HEK293 (cell line): ENCODE measurements around the gene MT1HL1.

ENCODE experiments used
- CTCF ChIA-PET: fragments of 350-600 bp; formaldehyde crosslinking; extraction: SDS; loops from one replicate; lab custom pipeline; 2021; ENCODE audit warnings: antibody characterized with exemption; lab: Yijun Ruan, JAX
- POLR2A ChIA-PET: fragments of 300-600 bp; formaldehyde crosslinking; extraction: SDS; loops from one replicate; lab custom pipeline; 2020; ENCODE audit warnings: antibody characterized with exemption, inconsistent platforms; lab: Yijun Ruan, JAX
- H3K27ac ChIP-seq: fragments of 200-500 bp; sonication (Bioruptor generic); 2 replicates; pipeline ENCODE4 v1.5.1; 2014; ENCODE audit warnings: low read depth, low read length, control low read depth, inconsistent platforms; ENCODE audit errors: extremely low read depth
- H3K36me3 ChIP-seq, 2 experiments: fragments of 200-500 bp in 1 of 2; sonication (Bioruptor generic) in 1 of 2; 1 replicate in 1 of 2; 2 replicates in 1 of 2; pipeline ENCODE4 v1.5.1; 2014 to 2017; ENCODE audit warnings: inconsistent platforms in 2 of 2, low read length in 2 of 2; ENCODE audit not compliant: control insufficient read depth in 2 of 2, insufficient read depth in 1 of 2
- H3K4me1 ChIP-seq: fragments of 200-500 bp; sonication (Bioruptor generic); 2 replicates; pipeline ENCODE4 v1.5.1; 2014; ENCODE audit warnings: mild to moderate bottlenecking, low read length, inconsistent platforms; ENCODE audit not compliant: control insufficient read depth, insufficient read depth
- H3K4me3 ChIP-seq: 2 replicates; pipeline ENCODE4 v1.5.1; 2011; ENCODE audit warnings: low read depth, mild to moderate bottlenecking, control low read depth, low read length, moderate library complexity
- H3K9me3 ChIP-seq: fragments of 200-500 bp; sonication (Bioruptor generic); 2 replicates; pipeline ENCODE4 v1.5.1; 2014; ENCODE audit warnings: low read depth, low read length, inconsistent platforms; ENCODE audit not compliant: control insufficient read depth, insufficient read depth
- BCL11B ChIP-seq: fragments of 450-650 bp; formaldehyde crosslinking; IDR thresholded peaks from 2 replicates; pipeline ENCODE4 v1.5.1; 2016; ENCODE audit warnings: low read depth, missing biosample characterization, missing genetic modification characterization
- ELK4 ChIP-seq: IDR thresholded peaks from 2 replicates; pipeline ENCODE4 v1.6.1; 2011; ENCODE audit warnings: mild to moderate bottlenecking, low read depth, low read length, borderline replicate concordance
- FEZF1 ChIP-seq: fragments of 450-650 bp; formaldehyde crosslinking; IDR thresholded peaks from 2 replicates; pipeline ENCODE4 v1.5.1; 2016; ENCODE audit warnings: missing biosample characterization, missing genetic modification characterization
- KLF16 ChIP-seq: fragments of 450-650 bp; formaldehyde crosslinking; IDR thresholded peaks from 2 replicates; pipeline ENCODE4 v1.5.1; 2017; ENCODE audit warnings: missing biosample characterization, missing genetic modification characterization
- PRDM1 ChIP-seq: fragments of 450-650 bp; formaldehyde crosslinking; IDR thresholded peaks from 2 replicates; pipeline ENCODE4; 2016; ENCODE audit warnings: missing biosample characterization, missing genetic modification characterization
- TCF7L2 ChIP-seq: IDR thresholded peaks from 2 replicates; pipeline ENCODE4 v1.6.1; 2011; ENCODE audit warnings: low read depth, mild to moderate bottlenecking, inconsistent platforms, low read length, moderate library complexity, borderline replicate concordance
- ZBTB11 ChIP-seq: fragments of 450-650 bp; formaldehyde crosslinking; conservative IDR thresholded peaks from 2 replicates; pipeline ENCODE4 v1.5.1; 2016; ENCODE audit warnings: low read depth, missing biosample characterization, missing genetic modification characterization
- ZBTB21 ChIP-seq: fragments of 450-650 bp; formaldehyde crosslinking; IDR thresholded peaks from 2 replicates; pipeline ENCODE4 v1.5.1; 2017; ENCODE audit warnings: missing biosample characterization, missing genetic modification characterization
- ZNF140 ChIP-seq: fragments of 450-650 bp; formaldehyde crosslinking; IDR thresholded peaks from 2 replicates; pipeline ENCODE4 v1.5.1; 2016; ENCODE audit warnings: missing biosample characterization, missing genetic modification characterization
- ZNF146 ChIP-seq: fragments of 450-650 bp; formaldehyde crosslinking; IDR thresholded peaks from 2 replicates; pipeline ENCODE4 v1.5.1; 2016; ENCODE audit warnings: missing biosample characterization, missing genetic modification characterization
- ZNF169 ChIP-seq: fragments of 450-650 bp; formaldehyde crosslinking; IDR thresholded peaks from 2 replicates; pipeline ENCODE4 v1.5.1; 2016; ENCODE audit warnings: missing biosample characterization, missing genetic modification characterization
- ZNF2 ChIP-seq: fragments of 450-650 bp; formaldehyde crosslinking; IDR thresholded peaks from 2 replicates; pipeline ENCODE4 v1.5.1; 2016; ENCODE audit warnings: missing biosample characterization, missing genetic modification characterization
- ZNF274 ChIP-seq, 2 experiments: fragments of 200-500 bp in 1 of 2; fragments of 450-650 bp in 1 of 2; sonication (Bioruptor generic) in 1 of 2; formaldehyde crosslinking in 1 of 2; IDR thresholded peaks; 2 replicates each; pipeline versions ENCODE4 v1.5.1 to v1.6.1; 2014 to 2016; ENCODE audit warnings: borderline replicate concordance in 1 of 2, inconsistent platforms in 1 of 2, low read length in 1 of 2, missing biosample characterization in 1 of 2, missing genetic modification characterization in 1 of 2
- ZNF280C ChIP-seq: fragments of 450-650 bp; formaldehyde crosslinking; IDR thresholded peaks from 2 replicates; pipeline ENCODE4 v1.5.1; 2016; ENCODE audit warnings: missing biosample characterization, missing genetic modification characterization
- ZNF280D ChIP-seq: fragments of 450-650 bp; formaldehyde crosslinking; IDR thresholded peaks from 2 replicates; pipeline ENCODE4 v1.5.1; 2016; ENCODE audit warnings: missing biosample characterization, missing genetic modification characterization
- ZNF302 ChIP-seq: fragments of 450-650 bp; formaldehyde crosslinking; IDR thresholded peaks from 2 replicates; pipeline ENCODE4 v1.5.1; 2016; ENCODE audit warnings: missing biosample characterization, missing genetic modification characterization, low read depth
- ZNF404 ChIP-seq: fragments of 450-650 bp; formaldehyde crosslinking; IDR thresholded peaks from 2 replicates; pipeline ENCODE4 v1.5.1; 2017; ENCODE audit warnings: missing biosample characterization, missing genetic modification characterization
- ZNF426 ChIP-seq: fragments of 450-650 bp; formaldehyde crosslinking; IDR thresholded peaks from 2 replicates; pipeline ENCODE4 v1.5.1; 2017; ENCODE audit warnings: missing biosample characterization, missing genetic modification characterization, mild to moderate bottlenecking, inconsistent platforms, moderate library complexity
- ZNF555 ChIP-seq: fragments of 450-650 bp; formaldehyde crosslinking; conservative IDR thresholded peaks from 2 replicates; pipeline ENCODE4 v1.5.1; 2017; ENCODE audit warnings: missing biosample characterization, mild to moderate bottlenecking, missing genetic modification characterization, inconsistent platforms
- ZNF561 ChIP-seq: fragments of 450-650 bp; IDR thresholded peaks from 2 replicates; pipeline ENCODE4 v1.5.1; 2018; ENCODE audit warnings: missing biosample characterization, missing genetic modification characterization, borderline replicate concordance
- ZNF626 ChIP-seq: fragments of 450-650 bp; sonication (Bioruptor Pico); formaldehyde crosslinking; IDR thresholded peaks from 2 replicates; pipeline ENCODE4 v1.5.1; 2018; ENCODE audit warnings: missing biosample characterization, missing genetic modification characterization, inconsistent platforms
- ZNF658 ChIP-seq: fragments of 450-650 bp; formaldehyde crosslinking; IDR thresholded peaks from 2 replicates; pipeline ENCODE4; 2016; ENCODE audit warnings: missing biosample characterization, missing genetic modification characterization
- ZNF701 ChIP-seq: fragments of 450-650 bp; formaldehyde crosslinking; IDR thresholded peaks from 2 replicates; pipeline ENCODE4 v1.5.1; 2016; ENCODE audit warnings: missing biosample characterization, missing genetic modification characterization
- ZSCAN18 ChIP-seq: fragments of 450-650 bp; formaldehyde crosslinking; IDR thresholded peaks from 2 replicates; pipeline ENCODE4 v1.5.1; 2016; ENCODE audit warnings: missing biosample characterization, missing genetic modification characterization

The MT1HL1 gene

GRCh38 chr1:237042526-237042891, 38.3 kb upstream of the MT1HL1 start (continued):
- TF ChIP-seq ZNF280C (tag by site-specific recombination) (no peak; the same call in 1 of the 2 replicates), ZSCAN18 (peak; percentile 6; the same call in 1 of the 2 replicates), ZNF404 (no peak)

- CTCF ChIA-PET = interaction anchor here (0.6 to 5.6 kb wide), 26 partner anchors 8 to 763 kb away, joined by 3 to 46 read pairs (median 4); no protein-coding TSS in a partner anchor
- peak within 1 kb of the TSS; percentile 69 for H3K4me3 ChIP-seq
- POLR2A ChIA-PET = interaction anchor here (0.5 to 3.2 kb wide), 30 partner anchors 9 to 438 kb away, joined by 3 to 28 read pairs (median 3); partner anchors contain the start of genes HEATR1 and MTR
- no peaks in the 10 kb centered on the region for H3K9me3 ChIP-seq
- H3K4me1 ChIP-seq = peaks cover 28% of the 10 kb centered on the region
- H3K27ac ChIP-seq = peak within 1 kb of the TSS; percentile 74; the same call in 1 of the 2 replicates
- no peaks in the 10 kb centered on the region for H3K36me3 ChIP-seq
- TF ChIP-seq ELK4 (no peak), ZNF302 (tag by site-specific recombination) (no peak), ZNF658 (tag by site-specific recombination) (no peak), PRDM1 (tag by site-specific recombination) (no peak; the same call in 1 of the 2 replicates), ZNF169 (tag by site-specific recombination) (no peak), FEZF1 (tag by site-specific recombination) (no peak), BCL11B (peak; percentile 63; the same call in 1 of the 2 replicates), ZBTB21 (tag by site-specific recombination) (no peak), ZNF561 (tag by site-specific recombination) (peak; percentile 68; the same call in 1 of the 2 replicates), ZNF280D (tag by site-specific recombination) (no peak), ZNF2 (tag by site-specific recombination) (peak; percentile 91), ZNF701 (tag by site-specific recombination) (no peak), ZNF274 (IDR thresholded peaks at IDR 0.05; ENCODE audit: low read length) (no peak), ZNF274 (tag by site-specific recombination; IDR thresholded peaks at IDR 0.05; ENCODE audit: borderline replicate concordance) (no peak), ZNF140 (tag by site-specific recombination) (no peak), ZNF426 (tag by site-specific recombination) (no peak), ZNF146 (no peak), ZNF555 (tag by site-specific recombination) (no peak), ZBTB11 (tag by site-specific recombination) (peak; percentile 35; the same call in 1 of the 2 replicates), ZNF626 (peak; percentile 75; the same call in 1 of the 2 replicates), TCF7L2 (no peak), KLF16 (no peak)
Measured at GRCh38 chr1:237041795-237042525, 37.7 kb upstream of the MT1HL1 start, which contains the start of gene RYR2. Gene RYR2 (plus strand): TSS chr1:237042184. CDS start chr1:237042522, 338 bp downstream.
